GM20000 (cell line): ENCODE results near the gene DDX11.
"Not testable (repeated sequence)": the region's sequence is repeated elsewhere in the genome, so short reads cannot be mapped to it uniquely, and the experiment has no call there.

Experiments used
- DNase-seq: peaks from one replicate; pipeline ENCODE4 v3.0.0; 2012; ENCODE audit warnings: low spot score
- CTCF ChIP-seq: IDR thresholded peaks from 2 replicates; pipeline ENCODE4 v1.5.1; 2012; ENCODE audit warnings: mild to moderate bottlenecking, control low read depth; ENCODE audit errors: extremely low read depth, missing control alignments

Gene DDX11

GRCh38 chr12:31073527-31074332, at the start of gene DDX11:
DDX11 (plus strand) TSS chr12:31073860; CDS start chr12:31078394, 4,534 bp downstream.
- peak; percentile 92 for DNase-seq

- TF ChIP-seq CTCF: no peak
- DNase-seq: no peak
Measured at GRCh38 chr12:31026202-31026601, 47.5 kb upstream of the DDX11 start.

GRCh38 chr12:31027006-31027405, 46.7 kb upstream of the DDX11 start:
- not testable (repeated sequence) for DNase-seq

GRCh38 chr12:31029468-31029867, 44.2 kb upstream of the DDX11 start:
- TF ChIP-seq CTCF: no peak
- DNase-seq: no peak

GRCh38 chr12:31029916-31030562, 43.6 kb upstream of the DDX11 start:
- TF ChIP-seq CTCF: no peak
- DNase-seq: no peak

GRCh38 chr12:31031951-31032335, 41.7 kb upstream of the DDX11 start:
- DNase-seq: no peak
- no peak for TF ChIP-seq CTCF

- no peak for DNase-seq
- no peak for TF ChIP-seq CTCF
Measured at GRCh38 chr12:31033146-31033545, 40.5 kb upstream of the DDX11 start.

GRCh38 chr12:31033681-31034080, 40.0 kb upstream of the DDX11 start:
- TF ChIP-seq CTCF: no peak
- no peak for DNase-seq
